Mammary epithelial cell (primary cell): Measurements from ENCODE around the gene IL6.
"Not testable (repeated sequence)": the region's sequence is repeated elsewhere in the genome, so short reads cannot be mapped to it uniquely, and the experiment has no call there.

Experiments used
- CTCF ChIP-seq, 2 donors: IDR thresholded peaks in 1 of 2; conservative IDR thresholded peaks in 1 of 2; 2 replicates each; pipeline ENCODE4 v1.5.1; 2011 to 2012; ENCODE audit warnings: inconsistent platforms in 2 of 2, low read length in 2 of 2, mild to moderate bottlenecking in 2 of 2, control low read depth in 1 of 2, low read depth in 1 of 2; ENCODE audit not compliant: insufficient read depth in 1 of 2; ENCODE audit errors: extremely low read depth in 1 of 2
- EZH2 ChIP-seq: IDR thresholded peaks from 2 replicates; pipeline ENCODE4 v1.6.1; 2012; ENCODE audit warnings: low read length, inconsistent platforms, borderline replicate concordance

GRCh38 chr7:22779730-22780323, 52.8 kb downstream of the IL6 start:
- not testable (repeated sequence) for TF ChIP-seq EZH2; CTCF (conservative IDR thresholded peaks at IDR 0.05 in 1 of 2, IDR thresholded peaks at IDR 0.05 in 1 of 2; ENCODE audit: extremely low read depth in 1 of 2, insufficient read depth in 1 of 2, low read depth in 1 of 2, low read length in 2 of 2)
